Activated T-cell treated with anti-CD3 and anti-CD28 coated beads, Interleukin-2, amount 50 U/mL, for 72 hours (primary cell): Measurements from ENCODE around the gene LINGO4. TPM values are rescaled to one million over a fixed set of nuclear protein-coding genes. Genes with fewer than 3 reads are reported as not detected.

Source experiments
- ATAC-seq, 2 donors: fragments of 150-1000 bp; cut with Tn5 transposase; replicated peaks in 1 of 2; 2 replicates each; pipeline ENCODE4 v1.10.0; 2021; ENCODE audit warnings: moderate library complexity in 2 of 2, mild to moderate bottlenecking in 1 of 2
- DNase-seq, 2 donors: peaks; one replicate each; pipeline ENCODE4 v3.0.0; 2021 to 2022; ENCODE audit warnings: mixed read lengths in 1 of 2
- H3K27ac Mint-ChIP-seq: one replicate; pipeline ENCODE4 v1.8.0; 2022; ENCODE audit warnings: mild to moderate bottlenecking, moderate library complexity, mixed read lengths
- H3K27me3 Mint-ChIP-seq: one replicate; pipeline ENCODE4 v1.8.0; 2022; ENCODE audit warnings: low read depth, mixed read lengths
- H3K36me3 Mint-ChIP-seq, 2 donors: one replicate each; pipeline ENCODE4 v1.8.0; 2022; ENCODE audit warnings: mixed read lengths in 2 of 2, mild to moderate bottlenecking in 1 of 2; ENCODE audit not compliant: insufficient read depth in 2 of 2
- H3K4me1 Mint-ChIP-seq: one replicate; pipeline ENCODE4 v1.8.0; 2022; ENCODE audit warnings: low read depth, mixed read lengths
- H3K4me3 Mint-ChIP-seq, 2 donors: one replicate each; pipeline ENCODE4 v1.8.0; 2022; ENCODE audit warnings: mild to moderate bottlenecking in 2 of 2, mixed read lengths in 2 of 2, moderate library complexity in 2 of 2
- H3K9me3 Mint-ChIP-seq, 2 donors: one replicate each; pipeline ENCODE4 v1.8.0; 2022; ENCODE audit warnings: mixed read lengths in 2 of 2
- total RNA-seq, 2 donors: library from RNA; stranded (reverse); gene quantifications; one replicate each; pipeline ENCODE4 v1.2.3, GENCODE V29; 2022

LINGO4 gene, protein sequence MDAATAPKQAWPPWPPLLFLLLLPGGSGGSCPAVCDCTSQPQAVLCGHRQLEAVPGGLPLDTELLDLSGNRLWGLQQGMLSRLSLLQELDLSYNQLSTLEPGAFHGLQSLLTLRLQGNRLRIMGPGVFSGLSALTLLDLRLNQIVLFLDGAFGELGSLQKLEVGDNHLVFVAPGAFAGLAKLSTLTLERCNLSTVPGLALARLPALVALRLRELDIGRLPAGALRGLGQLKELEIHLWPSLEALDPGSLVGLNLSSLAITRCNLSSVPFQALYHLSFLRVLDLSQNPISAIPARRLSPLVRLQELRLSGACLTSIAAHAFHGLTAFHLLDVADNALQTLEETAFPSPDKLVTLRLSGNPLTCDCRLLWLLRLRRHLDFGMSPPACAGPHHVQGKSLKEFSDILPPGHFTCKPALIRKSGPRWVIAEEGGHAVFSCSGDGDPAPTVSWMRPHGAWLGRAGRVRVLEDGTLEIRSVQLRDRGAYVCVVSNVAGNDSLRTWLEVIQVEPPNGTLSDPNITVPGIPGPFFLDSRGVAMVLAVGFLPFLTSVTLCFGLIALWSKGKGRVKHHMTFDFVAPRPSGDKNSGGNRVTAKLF
- total RNA-seq, result under 1 TPM; 0.19 to 0.88 TPM

DNA sequence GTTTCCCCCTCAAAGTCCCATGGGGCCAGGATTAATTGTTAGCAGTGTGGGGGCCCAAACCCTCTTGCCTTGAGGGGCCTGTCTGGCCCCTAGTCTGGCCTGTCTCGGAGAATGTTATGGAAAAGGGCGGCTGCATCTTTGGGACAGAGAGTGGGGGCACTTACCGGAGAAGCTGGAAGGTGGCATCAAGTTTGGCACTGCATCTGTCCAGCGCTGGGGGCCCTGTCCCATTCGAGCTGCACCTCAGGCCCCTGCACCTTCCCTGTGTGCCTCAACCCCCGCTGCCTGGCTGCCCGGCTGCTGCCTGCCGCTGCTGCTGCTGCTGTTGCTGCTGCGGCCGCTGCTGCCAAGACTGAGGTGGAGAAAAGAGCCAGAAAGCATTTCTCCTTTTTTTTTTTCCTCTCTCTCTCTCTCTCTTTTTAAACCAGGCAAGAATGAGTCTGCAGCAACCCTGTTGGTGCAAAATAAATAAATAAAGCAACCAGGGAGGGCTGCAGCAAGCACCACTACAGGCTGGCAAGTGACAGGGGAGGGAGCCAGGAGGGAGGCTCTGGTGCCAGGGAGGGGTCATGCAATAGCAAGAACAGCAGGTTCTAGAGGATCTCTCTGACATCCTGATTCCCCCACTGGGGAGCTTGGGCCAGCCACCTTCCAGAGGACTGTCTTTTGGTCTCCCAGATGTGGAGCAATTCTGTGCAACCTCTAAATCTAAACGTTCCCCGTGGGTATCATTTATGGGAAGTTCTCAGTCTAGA lies at the start of gene LINGO4:
TSS of gene LINGO4 (minus strand) at position 354 of the 755 bp plus-strand sequence. CDS start 2,715 bp downstream, outside the sequence.
- H3K9me3 Mint-ChIP-seq, result no peaks in the 10 kb centered on the region
- no peak within 1 kb of the TSS for H3K27ac Mint-ChIP-seq
- ATAC-seq, result no peak
- no peaks in the 10 kb centered on the region for H3K27me3 Mint-ChIP-seq
- H3K4me3 Mint-ChIP-seq, result no peak within 1 kb of the TSS
- peaks cover 7% of the 10 kb centered on the region for H3K4me1 Mint-ChIP-seq
- H3K36me3 Mint-ChIP-seq, result no peaks in the 10 kb centered on the region
- no peak for DNase-seq

DNA sequence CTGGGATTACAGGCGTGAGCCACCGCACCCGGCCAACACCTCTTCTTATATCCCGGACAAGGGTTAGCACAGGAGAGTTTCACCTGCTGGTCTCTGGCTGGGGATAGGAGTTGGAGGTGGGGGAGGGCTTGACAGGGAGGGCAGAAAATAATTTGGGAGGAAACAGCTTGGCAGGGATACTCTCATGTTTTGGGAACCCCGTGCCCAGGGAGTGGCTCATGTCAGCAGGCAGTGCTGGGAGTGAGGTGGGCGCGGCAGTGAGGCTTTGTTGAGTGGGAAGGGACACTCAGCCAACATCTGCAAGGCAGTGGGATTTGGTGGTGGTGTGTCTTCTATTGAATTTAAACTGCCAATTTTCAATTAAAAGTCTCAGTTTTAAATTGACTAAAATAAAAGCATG lies 49.4 kb upstream of the LINGO4 start:
- H3K4me3 Mint-ChIP-seq, result no peak overlapping the region
- H3K9me3 Mint-ChIP-seq, result no peaks in the 10 kb centered on the region
- H3K27ac Mint-ChIP-seq, result no peak overlapping the region
- ATAC-seq, result no peak
- peaks cover 2 to 6% of the 10 kb centered on the region in 2 donors for H3K36me3 Mint-ChIP-seq
- no peak for DNase-seq
- no peaks in the 10 kb centered on the region for H3K27me3 Mint-ChIP-seq
- H3K4me1 Mint-ChIP-seq, result peaks cover 6% of the 10 kb centered on the region

DNA sequence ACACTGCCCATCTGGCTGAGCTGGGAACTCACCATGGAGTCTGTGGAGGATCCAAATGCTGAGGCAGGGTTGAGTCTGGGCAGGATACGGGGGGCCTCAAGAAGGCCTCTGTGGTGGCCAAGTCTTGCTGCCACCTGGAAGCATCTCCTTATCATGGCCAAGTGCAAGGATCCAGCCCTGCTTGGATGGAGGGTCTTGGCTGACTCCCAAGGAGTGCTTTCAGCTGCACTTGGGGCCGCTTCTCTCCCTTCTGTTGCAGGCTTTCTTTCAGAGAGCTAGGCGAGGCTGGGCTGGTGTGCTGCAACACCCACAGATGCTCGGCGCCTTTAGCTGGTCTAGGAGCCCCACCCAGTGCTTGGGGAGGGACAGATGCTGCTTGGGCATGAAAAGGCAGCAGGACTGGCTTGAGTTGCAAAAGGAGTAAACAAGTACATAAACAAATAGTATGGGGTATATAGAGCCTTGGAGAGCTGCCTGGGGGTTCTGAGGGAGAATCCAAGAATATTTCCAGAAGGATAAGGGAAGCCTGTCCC lies 48.3 kb upstream of the LINGO4 start, which contains the start of gene THEM5:
TSS of gene THEM5 (minus strand) at position 302 of the 533 bp plus-strand sequence. CDS start at position 155, 147 bp downstream.
- H3K4me3 Mint-ChIP-seq, result no peak within 1 kb of the TSS
- ATAC-seq (no peak), DNase-seq (no peak)
- H3K27ac Mint-ChIP-seq, result no peak within 1 kb of the TSS
- peaks cover 5 to 9% of the 10 kb centered on the region in 2 donors for H3K36me3 Mint-ChIP-seq
- H3K9me3 Mint-ChIP-seq, result no peaks in the 10 kb centered on the region
- no peaks in the 10 kb centered on the region for H3K27me3 Mint-ChIP-seq
- peaks cover 13% of the 10 kb centered on the region for H3K4me1 Mint-ChIP-seq

DNA sequence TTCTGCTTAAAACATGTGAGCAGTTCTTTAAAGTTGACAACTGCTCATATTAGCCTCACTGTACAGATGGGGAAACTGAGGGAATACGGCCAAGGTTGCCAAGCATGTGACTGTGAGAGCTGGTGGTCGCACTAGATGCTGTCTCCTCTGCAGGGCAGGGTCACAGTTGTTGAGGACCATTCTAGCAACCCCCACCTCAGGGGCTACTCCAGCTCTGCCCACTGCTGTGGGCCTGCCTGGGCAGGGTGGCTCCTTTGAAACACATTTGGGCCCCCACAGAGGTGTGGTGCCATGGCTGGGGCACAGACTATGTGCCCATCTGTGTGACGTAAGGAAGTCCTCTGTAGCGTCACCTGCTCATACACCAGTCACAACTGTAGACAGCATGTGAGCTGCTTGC lies 47.5 kb upstream of the LINGO4 start:
- no peak for ATAC-seq
- Mint-ChIP-seq H3K36me3 (peaks cover 5 to 9% of the 10 kb centered on the region in 2 donors), H3K9me3 (no peaks in the 10 kb centered on the region), H3K27ac (no peak overlapping the region), H3K27me3 (no peaks in the 10 kb centered on the region), H3K4me3 (no peak overlapping the region), H3K4me1 (peaks cover 21% of the 10 kb centered on the region)
- DNase-seq, result no peak

DNA sequence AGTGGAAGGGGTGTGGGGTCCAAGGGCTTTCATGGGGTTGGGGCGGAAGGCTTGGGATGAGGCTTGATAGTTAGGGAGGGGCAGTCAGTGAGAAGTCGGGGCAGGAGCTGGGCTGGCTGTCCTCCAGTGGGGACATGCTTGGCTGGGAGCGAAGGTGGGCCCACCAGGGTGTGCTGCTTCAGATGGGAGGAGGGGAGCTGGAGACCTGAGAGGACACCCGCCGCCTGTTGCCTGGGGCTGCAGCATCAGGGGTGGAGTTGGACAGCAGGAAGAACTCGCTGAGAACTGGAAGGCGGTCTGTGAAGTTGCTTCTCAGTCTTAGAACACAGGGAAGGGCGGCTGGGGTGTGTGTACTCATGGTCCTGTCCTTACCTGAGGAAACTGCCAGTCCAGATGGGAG lies 46.7 kb upstream of the LINGO4 start:
- DNase-seq (no peak), ATAC-seq (no peak)
- Mint-ChIP-seq H3K9me3 (no peaks in the 10 kb centered on the region), H3K27ac (no peak overlapping the region), H3K36me3 (peaks cover 5 to 9% of the 10 kb centered on the region in 2 donors), H3K27me3 (no peaks in the 10 kb centered on the region), H3K4me1 (peaks cover 24% of the 10 kb centered on the region), H3K4me3 (no peak overlapping the region)

DNA sequence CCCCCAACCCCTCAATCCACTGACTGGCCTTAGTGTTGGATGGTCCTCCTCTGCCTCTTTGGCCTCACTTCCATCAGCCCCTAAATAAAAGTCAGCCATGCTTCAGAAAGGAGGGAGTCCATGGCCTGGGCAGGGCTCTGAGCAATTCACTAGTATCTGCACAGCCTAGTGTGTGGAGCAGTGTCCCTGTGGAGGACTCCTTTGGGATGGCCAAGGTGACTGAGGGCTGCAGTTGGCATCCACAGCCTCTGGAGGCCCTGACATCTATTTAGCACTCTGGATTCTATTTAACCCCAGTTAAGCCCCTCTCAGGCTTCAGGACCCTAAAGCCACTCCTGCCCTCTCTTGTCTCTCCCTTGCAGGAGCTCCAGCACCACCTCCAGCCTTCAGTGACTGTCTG lies 44.7 kb upstream of the LINGO4 start:
- ATAC-seq (no peak), DNase-seq (no peak)
- Mint-ChIP-seq H3K4me3 (peak overlapping the region; percentile 14 to 74), H3K27me3 (no peaks in the 10 kb centered on the region), H3K4me1 (peaks cover 38% of the 10 kb centered on the region), H3K27ac (peak overlapping the region; percentile 93), H3K9me3 (no peaks in the 10 kb centered on the region), H3K36me3 (peaks cover 9 to 14% of the 10 kb centered on the region in 2 donors)

DNA sequence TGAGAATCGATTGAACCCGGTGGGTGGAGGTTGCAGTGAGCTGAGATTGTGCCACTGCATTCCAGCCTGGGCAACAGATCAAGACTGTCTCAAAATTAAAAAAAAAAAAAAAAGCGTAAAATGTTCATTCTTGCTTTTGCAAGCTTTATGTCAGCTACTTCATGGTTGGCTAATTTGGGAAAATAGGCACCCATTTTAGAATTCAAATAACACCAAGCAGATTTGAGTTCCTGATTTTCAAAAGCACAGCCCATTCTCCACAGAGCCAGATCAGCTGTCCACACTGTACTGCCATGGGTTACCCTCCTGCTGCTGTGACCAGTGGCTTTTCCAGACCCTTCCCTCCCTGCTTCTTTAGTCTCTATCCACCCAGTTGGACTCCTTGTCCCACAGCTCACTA lies 43.9 kb upstream of the LINGO4 start:
- Mint-ChIP-seq H3K36me3 (peaks cover 9 to 16% of the 10 kb centered on the region in 2 donors), H3K27me3 (no peaks in the 10 kb centered on the region), H3K4me1 (peaks cover 38% of the 10 kb centered on the region), H3K9me3 (no peaks in the 10 kb centered on the region), H3K27ac (peak overlapping the region; percentile 93), H3K4me3 (peak overlapping the region; percentile 71 to 74)
- DNase-seq, result no peak
- no peak for ATAC-seq

DNA sequence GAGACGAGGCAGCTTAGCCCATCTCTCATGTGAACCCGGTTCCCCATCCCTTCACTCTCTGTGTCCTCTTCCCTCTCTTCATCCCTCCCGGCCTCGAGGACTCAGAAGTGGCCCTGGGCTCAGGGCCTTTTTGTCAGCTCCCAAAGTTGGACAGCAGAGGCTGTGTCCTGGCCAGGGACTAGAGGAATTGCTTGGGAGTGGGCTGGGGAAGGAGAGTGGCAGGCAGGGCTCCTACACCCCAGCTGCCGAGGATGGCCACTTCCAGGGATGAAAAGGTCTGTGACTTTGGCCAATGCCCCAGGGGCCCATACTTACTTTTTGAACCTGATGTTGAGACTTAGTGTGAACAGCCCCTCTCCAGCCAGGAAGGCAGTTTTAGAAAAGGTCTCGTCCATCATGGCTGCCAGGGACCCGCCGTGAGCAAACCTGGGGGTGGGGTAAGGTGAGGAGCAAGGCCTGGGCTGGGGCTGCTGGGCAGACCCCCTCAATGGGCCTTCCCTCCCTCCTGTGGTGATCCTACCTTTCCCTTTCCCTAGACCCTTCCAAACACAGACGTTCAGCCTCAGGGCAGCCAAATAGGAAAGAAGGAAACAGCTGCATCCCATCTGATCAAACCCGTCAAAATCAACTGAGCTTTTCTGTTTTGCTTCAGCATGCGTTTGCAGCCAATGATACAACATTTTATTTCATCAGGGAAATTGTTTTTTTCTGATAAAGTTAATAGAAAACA lies 42.8 kb upstream of the LINGO4 start:
- H3K4me1 Mint-ChIP-seq, result peaks cover 38% of the 10 kb centered on the region
- peak overlapping the region; percentile 93 for H3K27ac Mint-ChIP-seq
- no peaks in the 10 kb centered on the region for H3K27me3 Mint-ChIP-seq
- H3K9me3 Mint-ChIP-seq, result no peaks in the 10 kb centered on the region
- ATAC-seq (peak; percentile 8), DNase-seq (no peak)
- peaks cover 9 to 16% of the 10 kb centered on the region in 2 donors for H3K36me3 Mint-ChIP-seq
- peak overlapping the region; percentile 71 to 74 for H3K4me3 Mint-ChIP-seq

DNA sequence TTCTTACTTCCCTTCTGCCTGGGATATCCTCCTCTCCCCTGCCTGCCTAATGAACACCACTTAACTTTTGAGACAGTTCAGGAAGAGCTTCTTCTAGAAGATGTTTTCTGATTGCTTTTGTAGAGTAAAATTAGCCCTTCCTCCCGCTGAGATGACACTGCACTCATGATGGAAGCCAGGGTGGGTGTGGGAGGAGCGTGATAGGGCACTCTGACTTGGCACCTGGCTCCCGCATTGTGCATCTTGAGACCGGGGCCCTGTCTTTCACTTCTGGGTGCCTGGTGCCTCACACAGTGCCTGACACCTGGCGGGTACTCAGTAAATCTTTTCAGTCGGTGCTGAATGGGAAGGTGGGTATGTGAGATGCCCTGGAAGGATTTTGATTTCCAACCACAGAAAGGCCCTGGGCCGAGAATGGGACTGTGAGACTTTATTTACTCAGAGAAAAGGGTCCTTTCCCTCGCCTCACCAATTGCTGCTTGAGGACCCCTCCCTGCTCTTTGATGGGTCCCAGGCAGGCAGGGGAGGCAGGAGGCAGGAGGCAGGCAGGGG lies 41.5 kb upstream of the LINGO4 start:
- Mint-ChIP-seq H3K4me1 (peaks cover 38% of the 10 kb centered on the region), H3K27me3 (no peaks in the 10 kb centered on the region), H3K9me3 (no peaks in the 10 kb centered on the region), H3K4me3 (peak overlapping the region; percentile 63 to 65), H3K27ac (peak overlapping the region; percentile 88), H3K36me3 (peaks cover 9 to 17% of the 10 kb centered on the region in 2 donors)
- ATAC-seq, result peak; percentile 31 to 38
- peak in 1 of 2 donors; percentile 39 for DNase-seq

DNA sequence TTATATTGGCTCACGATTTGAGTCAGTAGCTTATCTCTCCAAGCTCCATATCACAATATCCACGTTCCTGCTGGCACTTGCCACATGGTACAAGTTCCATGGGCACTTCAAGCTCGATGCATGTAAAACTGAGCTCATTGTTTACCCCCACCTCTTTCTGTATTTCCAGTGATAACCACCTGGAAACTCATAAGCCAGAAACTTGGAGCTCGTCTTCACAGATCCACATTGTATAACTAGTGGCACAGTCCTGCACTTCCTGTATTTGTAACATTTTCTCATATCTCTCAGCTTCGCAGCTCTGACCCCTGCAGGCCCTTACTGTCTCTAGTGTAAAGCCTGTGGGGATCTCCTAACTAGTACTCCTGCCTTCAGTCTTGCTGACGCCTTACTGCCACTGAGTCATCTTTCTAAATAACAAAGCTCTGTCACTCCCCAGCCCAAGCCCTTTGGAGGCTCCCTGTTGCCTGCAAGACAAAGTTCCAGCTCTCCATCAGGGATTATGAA lies 40.9 kb upstream of the LINGO4 start:
- ATAC-seq (peak; percentile 78 to 83), DNase-seq (peak; percentile 60 to 67)
- H3K4me3 Mint-ChIP-seq, result peak overlapping the region; percentile 63 to 65
- no peaks in the 10 kb centered on the region for H3K27me3 Mint-ChIP-seq
- H3K36me3 Mint-ChIP-seq, result peaks cover 9 to 17% of the 10 kb centered on the region in 2 donors
- no peaks in the 10 kb centered on the region for H3K9me3 Mint-ChIP-seq
- peaks cover 38% of the 10 kb centered on the region for H3K4me1 Mint-ChIP-seq
- peak overlapping the region; percentile 88 for H3K27ac Mint-ChIP-seq

DNA sequence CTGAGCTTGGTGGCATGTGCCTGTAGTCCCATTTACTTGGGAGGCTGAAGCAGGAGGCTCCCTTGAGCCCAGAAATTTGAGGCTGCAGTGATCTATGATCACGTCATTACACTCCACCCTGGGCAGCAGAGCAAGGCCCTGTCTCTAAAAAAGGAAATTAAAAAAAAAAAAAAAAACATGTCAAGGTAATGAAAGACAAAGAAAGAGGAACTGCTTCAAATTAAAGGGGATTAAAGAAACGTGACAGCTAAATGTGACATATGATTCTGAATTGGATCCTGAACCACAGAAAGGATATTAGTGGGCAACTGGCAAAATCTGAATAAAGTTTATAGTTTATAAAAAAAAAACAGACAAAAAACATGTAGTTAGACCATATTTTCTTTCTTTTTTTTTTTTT lies 38.2 kb upstream of the LINGO4 start:
- peaks cover 9 to 12% of the 10 kb centered on the region in 2 donors for H3K36me3 Mint-ChIP-seq
- H3K27me3 Mint-ChIP-seq, result no peaks in the 10 kb centered on the region
- no peaks in the 10 kb centered on the region for H3K9me3 Mint-ChIP-seq
- H3K4me1 Mint-ChIP-seq, result peaks cover 42% of the 10 kb centered on the region
- no peak for ATAC-seq
- DNase-seq, result no peak
- H3K4me3 Mint-ChIP-seq, result no peak overlapping the region
- H3K27ac Mint-ChIP-seq, result no peak overlapping the region

DNA sequence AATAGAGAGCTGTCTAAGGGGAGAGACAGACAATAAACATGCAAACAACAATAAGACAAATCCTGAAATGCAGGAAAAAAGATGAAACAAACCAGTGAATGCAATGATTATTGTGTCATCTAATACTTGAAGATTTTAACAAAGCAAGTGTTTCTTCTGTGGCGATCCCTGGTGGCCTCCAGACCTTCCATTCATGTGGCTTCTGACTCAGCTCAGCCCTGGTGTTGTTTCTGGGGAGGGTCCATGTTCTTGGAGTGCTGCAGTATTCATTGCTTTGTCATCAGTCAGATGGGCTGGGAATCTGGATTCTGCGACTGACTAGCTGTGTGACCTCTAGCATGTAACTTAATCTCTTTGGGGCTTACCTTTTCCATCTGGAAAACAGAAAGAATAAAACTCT lies 35.9 kb upstream of the LINGO4 start:
- H3K4me1 Mint-ChIP-seq, result peaks cover 41% of the 10 kb centered on the region
- peaks cover 7 to 10% of the 10 kb centered on the region in 2 donors for H3K36me3 Mint-ChIP-seq
- DNase-seq (no peak), ATAC-seq (no peak)
- H3K9me3 Mint-ChIP-seq, result no peaks in the 10 kb centered on the region
- H3K27me3 Mint-ChIP-seq, result no peaks in the 10 kb centered on the region
- H3K4me3 Mint-ChIP-seq, result peak overlapping the region; percentile 88 to 97
- H3K27ac Mint-ChIP-seq, result peak overlapping the region; percentile 80
